Measurements from ENCODE around the gene WDFY4. TPM values are rescaled to one million over a fixed set of nuclear protein-coding genes. Genes with fewer than 3 reads are reported as not detected.

The WDFY4 gene
- polyA plus RNA-seq, 1 of the 3 experiments (the other 2 are of a cell fraction), result not detected

DNA sequence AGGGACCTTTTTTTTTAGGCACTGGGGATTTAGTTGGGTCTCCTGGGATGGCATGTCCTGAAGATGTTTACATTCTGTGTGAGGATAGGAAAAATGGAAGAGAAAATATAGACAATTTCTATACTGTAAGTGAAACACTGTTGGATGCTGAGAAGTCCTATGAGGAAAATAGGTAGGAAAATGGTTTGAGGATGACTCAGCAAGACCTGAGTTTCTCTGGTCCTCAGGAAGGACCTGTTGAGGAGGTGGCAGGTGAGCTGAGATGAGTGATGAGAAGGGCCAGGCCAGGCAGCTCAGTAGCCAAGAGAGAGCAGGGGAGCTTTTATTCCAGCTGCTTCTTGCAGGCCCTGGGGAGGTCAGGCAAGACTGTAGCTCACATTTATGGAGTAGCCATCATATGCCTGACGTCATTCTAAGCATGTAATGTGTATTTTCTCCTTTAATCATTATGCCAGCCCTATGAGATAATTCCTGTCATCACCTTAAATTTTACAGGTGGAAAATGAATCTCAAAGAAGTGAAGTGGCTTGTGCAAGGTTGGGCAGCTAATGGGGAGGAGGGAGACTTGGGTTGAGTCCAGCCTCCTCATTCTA lies 274.0 kb downstream of the WDFY4 start:
- TF ChIP-seq JUND (IDR thresholded peaks at IDR 0.05), result no peak
- no peak overlapping the region for H3K9ac ChIP-seq
- no peak overlapping the region for H2AFZ ChIP-seq (ENCODE audit: low read depth)
- 11% methylated on average over 1 of the region's 1 CpG for WGBS (ENCODE audit: low lambda C conversion rate)
- no peak overlapping the region for H3K4me3 ChIP-seq (ENCODE audit: low read depth in 2 of 2, low read length in 1 of 2)
- no peaks in the 10 kb centered on the region for H4K20me1 ChIP-seq (ENCODE audit: insufficient read depth)
- no peak for DNase-seq
- H3K36me3 ChIP-seq (replicated peaks in 1 of 2; ENCODE audit: control insufficient read depth in 1 of 2, insufficient read depth in 2 of 2, low read length in 1 of 2), result no peaks in the 10 kb centered on the region
- no peaks in the 10 kb centered on the region for H3K27me3 ChIP-seq (ENCODE audit: insufficient read depth)
- CTCF ChIA-PET, result interaction anchor here (0.9 to 1.7 kb wide), 2 partner anchors 13 to 18 kb away, joined by 3 read pairs; no protein-coding TSS in a partner anchor
- POLR2A ChIA-PET, result no interaction called here
- no peaks in the 10 kb centered on the region for H3K9me2 ChIP-seq
- no peaks in the 10 kb centered on the region for H3F3A ChIP-seq (replicated peaks; ENCODE audit: insufficient read depth)
- H3K4me1 ChIP-seq (ENCODE audit: control insufficient read depth in 1 of 2, insufficient read depth in 2 of 2, low read depth in 1 of 2, low read length in 1 of 2), result no peaks in the 10 kb centered on the region
- H3K27ac ChIP-seq (ENCODE audit: low read depth in 2 of 2, low read length in 1 of 2), result no peak overlapping the region
- H3K9me3 ChIP-seq, result no peaks in the 10 kb centered on the region
- H3K79me2 ChIP-seq (ENCODE audit: insufficient read depth), result no peaks in the 10 kb centered on the region
- no peak overlapping the region for H3K4me2 ChIP-seq

DNA sequence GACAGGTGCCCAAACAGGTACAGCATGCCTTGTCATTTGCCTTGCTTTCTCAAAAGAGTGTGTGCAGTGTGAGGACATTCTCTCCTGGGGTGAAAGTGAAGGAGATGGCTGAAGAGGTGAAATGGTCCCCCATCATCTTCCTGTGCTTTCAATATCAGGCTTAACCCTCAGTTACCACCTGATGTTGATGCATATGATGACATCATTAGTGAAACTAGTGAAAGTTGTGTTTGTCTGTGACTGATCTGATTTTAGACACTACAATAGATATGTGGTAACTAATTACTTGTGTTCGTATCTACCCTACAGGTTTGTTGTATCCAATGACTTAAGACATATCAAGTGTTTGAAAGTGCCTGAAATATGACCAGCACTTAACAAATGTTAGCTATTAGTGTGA lies 279.4 kb downstream of the WDFY4 start:
- ChIA-PET CTCF (interaction anchor here (1.3 kb wide), 1 partner anchor 9 kb away, joined by 4 read pairs; no protein-coding TSS in a partner anchor), POLR2A (no interaction called here)
- Histone ChIP-seq H3K36me3 (replicated peaks in 1 of 2; ENCODE audit: control insufficient read depth in 1 of 2, insufficient read depth in 2 of 2, low read length in 1 of 2) (no peaks in the 10 kb centered on the region), H3K9me3 (no peaks in the 10 kb centered on the region), H3F3A (replicated peaks; ENCODE audit: insufficient read depth) (no peaks in the 10 kb centered on the region), H3K4me1 (ENCODE audit: control insufficient read depth in 1 of 2, insufficient read depth in 2 of 2, low read depth in 1 of 2, low read length in 1 of 2) (peaks cover 0 to 6% of the 10 kb centered on the region in 2 experiments; a peak in 1 of 4 replicates), H3K79me2 (ENCODE audit: insufficient read depth) (no peaks in the 10 kb centered on the region), H3K4me2 (no peak overlapping the region), H3K27me3 (ENCODE audit: insufficient read depth) (no peaks in the 10 kb centered on the region), H3K9ac (no peak overlapping the region), H4K20me1 (ENCODE audit: insufficient read depth) (no peaks in the 10 kb centered on the region), H3K9me2 (no peaks in the 10 kb centered on the region), H2AFZ (ENCODE audit: low read depth) (no peak overlapping the region), H3K27ac (ENCODE audit: low read depth in 2 of 2, low read length in 1 of 2) (no peak overlapping the region), H3K4me3 (ENCODE audit: low read depth in 2 of 2, low read length in 1 of 2) (no peak overlapping the region)
- DNase-seq, result no peak
- TF ChIP-seq FOXM1 (IDR thresholded peaks at IDR 0.05; ENCODE audit: low read depth), result no peak
- TF ChIP-seq, protein P1, sequence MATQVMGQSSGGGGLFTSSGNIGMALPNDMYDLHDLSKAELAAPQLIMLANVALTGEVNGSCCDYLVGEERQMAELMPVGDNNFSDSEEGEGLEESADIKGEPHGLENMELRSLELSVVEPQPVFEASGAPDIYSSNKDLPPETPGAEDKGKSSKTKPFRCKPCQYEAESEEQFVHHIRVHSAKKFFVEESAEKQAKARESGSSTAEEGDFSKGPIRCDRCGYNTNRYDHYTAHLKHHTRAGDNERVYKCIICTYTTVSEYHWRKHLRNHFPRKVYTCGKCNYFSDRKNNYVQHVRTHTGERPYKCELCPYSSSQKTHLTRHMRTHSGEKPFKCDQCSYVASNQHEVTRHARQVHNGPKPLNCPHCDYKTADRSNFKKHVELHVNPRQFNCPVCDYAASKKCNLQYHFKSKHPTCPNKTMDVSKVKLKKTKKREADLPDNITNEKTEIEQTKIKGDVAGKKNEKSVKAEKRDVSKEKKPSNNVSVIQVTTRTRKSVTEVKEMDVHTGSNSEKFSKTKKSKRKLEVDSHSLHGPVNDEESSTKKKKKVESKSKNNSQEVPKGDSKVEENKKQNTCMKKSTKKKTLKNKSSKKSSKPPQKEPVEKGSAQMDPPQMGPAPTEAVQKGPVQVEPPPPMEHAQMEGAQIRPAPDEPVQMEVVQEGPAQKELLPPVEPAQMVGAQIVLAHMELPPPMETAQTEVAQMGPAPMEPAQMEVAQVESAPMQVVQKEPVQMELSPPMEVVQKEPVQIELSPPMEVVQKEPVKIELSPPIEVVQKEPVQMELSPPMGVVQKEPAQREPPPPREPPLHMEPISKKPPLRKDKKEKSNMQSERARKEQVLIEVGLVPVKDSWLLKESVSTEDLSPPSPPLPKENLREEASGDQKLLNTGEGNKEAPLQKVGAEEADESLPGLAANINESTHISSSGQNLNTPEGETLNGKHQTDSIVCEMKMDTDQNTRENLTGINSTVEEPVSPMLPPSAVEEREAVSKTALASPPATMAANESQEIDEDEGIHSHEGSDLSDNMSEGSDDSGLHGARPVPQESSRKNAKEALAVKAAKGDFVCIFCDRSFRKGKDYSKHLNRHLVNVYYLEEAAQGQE (IDR thresholded peaks at IDR 0.05; ENCODE audit: low read depth, low read length), result no peak
- TF ChIP-seq, protein P2, sequence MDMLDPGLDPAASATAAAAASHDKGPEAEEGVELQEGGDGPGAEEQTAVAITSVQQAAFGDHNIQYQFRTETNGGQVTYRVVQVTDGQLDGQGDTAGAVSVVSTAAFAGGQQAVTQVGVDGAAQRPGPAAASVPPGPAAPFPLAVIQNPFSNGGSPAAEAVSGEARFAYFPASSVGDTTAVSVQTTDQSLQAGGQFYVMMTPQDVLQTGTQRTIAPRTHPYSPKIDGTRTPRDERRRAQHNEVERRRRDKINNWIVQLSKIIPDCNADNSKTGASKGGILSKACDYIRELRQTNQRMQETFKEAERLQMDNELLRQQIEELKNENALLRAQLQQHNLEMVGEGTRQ (IDR thresholded peaks at IDR 0.05; ENCODE audit: borderline replicate concordance, low read depth, low read length), result no peak
- no peak for TF ChIP-seq SIN3A (IDR thresholded peaks at IDR 0.05; ENCODE audit: borderline replicate concordance, low read depth, low read length)
- TF ChIP-seq GABPA (IDR thresholded peaks at IDR 0.05; ENCODE audit: low read depth), result no peak
- no peak for TF ChIP-seq ELF1 (IDR thresholded peaks at IDR 0.05)
- 17% methylated on average over 1 of the region's 1 CpG for WGBS (ENCODE audit: low lambda C conversion rate)
